Measurements from ENCODE around the gene ZNF277. TPM values are rescaled to one million over a fixed set of nuclear protein-coding genes. Genes with fewer than 3 reads are reported as not detected.

The ZNF277 gene
- total and polyA plus RNA-seq, 10 of the 15 experiments (the other 5 are each of a cell fraction or from before 2014, with no cell fraction given), result 10.6 to 33.9 (median 22.0) TPM

DNA sequence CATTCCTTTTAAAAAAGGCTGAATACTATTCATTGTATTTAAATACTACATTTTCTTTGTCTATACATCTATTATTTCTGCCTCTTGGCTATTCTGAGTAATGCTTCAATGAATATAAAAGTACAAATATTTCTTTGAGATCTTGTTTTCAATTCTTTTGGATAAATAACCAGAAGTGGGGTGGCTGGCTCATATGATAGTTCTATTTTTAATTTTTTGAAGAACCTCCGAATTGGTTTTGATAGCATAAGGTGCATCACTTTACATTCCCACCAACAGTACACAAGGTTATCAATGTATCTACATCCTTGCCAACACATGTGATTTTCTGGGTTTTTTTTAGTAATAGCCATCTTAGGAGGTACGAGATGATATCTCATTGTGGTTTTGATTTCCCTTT lies 72.5 kb downstream of the ZNF277 start:
- WGBS (ENCODE audit: insufficient coverage, insufficient replicate concordance, low lambda C conversion rate, missing lambda C conversion rate), result 71% methylated on average over 2 of the region's 2 CpGs
- BruUV-seq (replicated peaks), result no TSS peak

More for the DNA sequence above, 72.5 kb downstream of the ZNF277 start:
- FAIRE-seq (no peak), DNase-seq (ENCODE audit: low read depth, low spot score) (no peak), ATAC-seq (no peak)
- no peak overlapping the region for H3K4me3 ChIP-seq
- H3K79me2 ChIP-seq (ENCODE audit: control insufficient read depth, insufficient read depth, low read length), result no peaks in the 10 kb centered on the region
- no peak overlapping the region for H3K9ac ChIP-seq (ENCODE audit: control insufficient read depth, insufficient read depth, low read length)
- in situ Hi-C loops (cut with MboI), result no loop called here
- H2AFZ ChIP-seq (ENCODE audit: control insufficient read depth, low read depth, low read length), result no peak overlapping the region
- no peaks in the 10 kb centered on the region for H4K20me1 ChIP-seq (ENCODE audit: control insufficient read depth, insufficient read depth)
- ChIA-PET SMC1A (ENCODE audit: uncharacterized antibody, unreplicated experiment) (interaction anchor here (1.6 kb wide), 1 partner anchor 10 kb away, joined by 4 read pairs; no protein-coding TSS in a partner anchor), CTCF (no interaction called here), POLR2A (no interaction called here), RAD21 (ENCODE audit: unreplicated experiment) (no interaction called here)
- no peaks in the 10 kb centered on the region for H3K27me3 ChIP-seq (replicated peaks in 1 of 2; ENCODE audit: control insufficient read depth in 2 of 2, insufficient read depth in 2 of 2, low read length in 1 of 2)
- intact Hi-C loops (cut with micrococcal nuclease; ENCODE audit: unreplicated experiment), result no loop called here
- H3K4me2 ChIP-seq (ENCODE audit: control insufficient read depth, insufficient read depth), result no peak overlapping the region
- peaks cover 8% of the 10 kb centered on the region for H3K4me1 ChIP-seq (ENCODE audit: control insufficient read depth, insufficient read depth, low read length)
- TF ChIP-seq KLF5 (IDR thresholded peaks at IDR 0.05; ENCODE audit: partially characterized antibody) (no peak), CEBPB (IDR thresholded peaks at IDR 0.05; ENCODE audit: borderline replicate concordance in 1 of 2, low read depth in 2 of 2, low read length in 2 of 2) (no peak), SIX5 (IDR thresholded peaks at IDR 0.05; ENCODE audit: low read depth, low read length, severe bottlenecking) (no peak), NFYA (IDR thresholded peaks at IDR 0.05; ENCODE audit: borderline replicate concordance, low read depth, low read length) (no peak), ZSCAN29 (IDR thresholded peaks at IDR 0.05) (no peak), RCOR1 (conservative IDR thresholded peaks at IDR 0.05; ENCODE audit: low read depth, low read length) (no peak)
- TF ChIP-seq, protein P1, sequence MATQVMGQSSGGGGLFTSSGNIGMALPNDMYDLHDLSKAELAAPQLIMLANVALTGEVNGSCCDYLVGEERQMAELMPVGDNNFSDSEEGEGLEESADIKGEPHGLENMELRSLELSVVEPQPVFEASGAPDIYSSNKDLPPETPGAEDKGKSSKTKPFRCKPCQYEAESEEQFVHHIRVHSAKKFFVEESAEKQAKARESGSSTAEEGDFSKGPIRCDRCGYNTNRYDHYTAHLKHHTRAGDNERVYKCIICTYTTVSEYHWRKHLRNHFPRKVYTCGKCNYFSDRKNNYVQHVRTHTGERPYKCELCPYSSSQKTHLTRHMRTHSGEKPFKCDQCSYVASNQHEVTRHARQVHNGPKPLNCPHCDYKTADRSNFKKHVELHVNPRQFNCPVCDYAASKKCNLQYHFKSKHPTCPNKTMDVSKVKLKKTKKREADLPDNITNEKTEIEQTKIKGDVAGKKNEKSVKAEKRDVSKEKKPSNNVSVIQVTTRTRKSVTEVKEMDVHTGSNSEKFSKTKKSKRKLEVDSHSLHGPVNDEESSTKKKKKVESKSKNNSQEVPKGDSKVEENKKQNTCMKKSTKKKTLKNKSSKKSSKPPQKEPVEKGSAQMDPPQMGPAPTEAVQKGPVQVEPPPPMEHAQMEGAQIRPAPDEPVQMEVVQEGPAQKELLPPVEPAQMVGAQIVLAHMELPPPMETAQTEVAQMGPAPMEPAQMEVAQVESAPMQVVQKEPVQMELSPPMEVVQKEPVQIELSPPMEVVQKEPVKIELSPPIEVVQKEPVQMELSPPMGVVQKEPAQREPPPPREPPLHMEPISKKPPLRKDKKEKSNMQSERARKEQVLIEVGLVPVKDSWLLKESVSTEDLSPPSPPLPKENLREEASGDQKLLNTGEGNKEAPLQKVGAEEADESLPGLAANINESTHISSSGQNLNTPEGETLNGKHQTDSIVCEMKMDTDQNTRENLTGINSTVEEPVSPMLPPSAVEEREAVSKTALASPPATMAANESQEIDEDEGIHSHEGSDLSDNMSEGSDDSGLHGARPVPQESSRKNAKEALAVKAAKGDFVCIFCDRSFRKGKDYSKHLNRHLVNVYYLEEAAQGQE (IDR thresholded peaks at IDR 0.05; ENCODE audit: low read depth, low read length), result no peak
- TF ChIP-seq, protein P2, sequence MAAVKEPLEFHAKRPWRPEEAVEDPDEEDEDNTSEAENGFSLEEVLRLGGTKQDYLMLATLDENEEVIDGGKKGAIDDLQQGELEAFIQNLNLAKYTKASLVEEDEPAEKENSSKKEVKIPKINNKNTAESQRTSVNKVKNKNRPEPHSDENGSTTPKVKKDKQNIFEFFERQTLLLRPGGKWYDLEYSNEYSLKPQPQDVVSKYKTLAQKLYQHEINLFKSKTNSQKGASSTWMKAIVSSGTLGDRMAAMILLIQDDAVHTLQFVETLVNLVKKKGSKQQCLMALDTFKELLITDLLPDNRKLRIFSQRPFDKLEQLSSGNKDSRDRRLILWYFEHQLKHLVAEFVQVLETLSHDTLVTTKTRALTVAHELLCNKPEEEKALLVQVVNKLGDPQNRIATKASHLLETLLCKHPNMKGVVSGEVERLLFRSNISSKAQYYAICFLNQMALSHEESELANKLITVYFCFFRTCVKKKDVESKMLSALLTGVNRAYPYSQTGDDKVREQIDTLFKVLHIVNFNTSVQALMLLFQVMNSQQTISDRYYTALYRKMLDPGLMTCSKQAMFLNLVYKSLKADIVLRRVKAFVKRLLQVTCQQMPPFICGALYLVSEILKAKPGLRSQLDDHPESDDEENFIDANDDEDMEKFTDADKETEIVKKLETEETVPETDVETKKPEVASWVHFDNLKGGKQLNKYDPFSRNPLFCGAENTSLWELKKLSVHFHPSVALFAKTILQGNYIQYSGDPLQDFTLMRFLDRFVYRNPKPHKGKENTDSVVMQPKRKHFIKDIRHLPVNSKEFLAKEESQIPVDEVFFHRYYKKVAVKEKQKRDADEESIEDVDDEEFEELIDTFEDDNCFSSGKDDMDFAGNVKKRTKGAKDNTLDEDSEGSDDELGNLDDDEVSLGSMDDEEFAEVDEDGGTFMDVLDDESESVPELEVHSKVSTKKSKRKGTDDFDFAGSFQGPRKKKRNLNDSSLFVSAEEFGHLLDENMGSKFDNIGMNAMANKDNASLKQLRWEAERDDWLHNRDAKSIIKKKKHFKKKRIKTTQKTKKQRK (IDR thresholded peaks at IDR 0.05; ENCODE audit: low read depth, low read length), result no peak
- H3K27ac ChIP-seq (ENCODE audit: control insufficient read depth, insufficient read depth), result no peak overlapping the region
- no peaks in the 10 kb centered on the region; the same call in 2 of the 3 replicates for H3K9me3 ChIP-seq (replicated peaks; ENCODE audit: control insufficient read depth, insufficient read depth, low read length)
- H3K36me3 ChIP-seq (ENCODE audit: control insufficient read depth in 2 of 2, insufficient read depth in 2 of 2, low read length in 1 of 2), result no peaks in the 10 kb centered on the region
